GM20431 (cell line): ENCODE measurements around the gene CD82.

ENCODE experiments used
- in situ Hi-C: fragments of 300-500 bp; cut with MseI, MboI; formaldehyde crosslinking; loops from one replicate; pipeline ENCODE4 v1.15.0; 2020; ENCODE audit warnings: low sequenced_read_pairs; ENCODE audit not compliant: unreplicated experiment

CD82 gene

DNA sequence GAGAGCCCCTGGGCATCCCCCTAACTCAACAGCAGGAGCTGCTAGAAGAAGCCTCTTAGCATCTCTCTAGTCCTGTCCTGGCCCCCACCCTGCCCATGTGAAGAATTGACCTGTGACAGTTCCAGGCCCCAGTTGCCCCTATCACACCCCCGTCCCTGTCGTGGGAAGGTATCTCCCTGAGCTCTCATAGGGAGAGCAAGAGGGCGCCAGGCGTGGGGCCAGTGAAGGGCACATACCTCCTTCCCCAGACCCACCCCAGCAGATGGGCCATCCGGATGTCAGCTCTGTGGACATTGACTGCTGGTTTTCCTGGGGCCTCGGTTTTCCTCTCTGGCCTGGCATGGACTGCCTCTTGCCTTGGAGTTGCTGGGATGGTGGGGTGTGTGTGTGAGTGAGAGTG, 29.5 kb downstream of the CD82 start:
- in situ Hi-C loops = no loop called here

- in situ Hi-C loops = no loop called here
Observed at GRCh38 chr11:44595964-44596381, 30.5 kb downstream of the CD82 start.

GRCh38 chr11:44596525-44597276, 31.2 kb downstream of the CD82 start:
- in situ Hi-C loops = no loop called here

DNA sequence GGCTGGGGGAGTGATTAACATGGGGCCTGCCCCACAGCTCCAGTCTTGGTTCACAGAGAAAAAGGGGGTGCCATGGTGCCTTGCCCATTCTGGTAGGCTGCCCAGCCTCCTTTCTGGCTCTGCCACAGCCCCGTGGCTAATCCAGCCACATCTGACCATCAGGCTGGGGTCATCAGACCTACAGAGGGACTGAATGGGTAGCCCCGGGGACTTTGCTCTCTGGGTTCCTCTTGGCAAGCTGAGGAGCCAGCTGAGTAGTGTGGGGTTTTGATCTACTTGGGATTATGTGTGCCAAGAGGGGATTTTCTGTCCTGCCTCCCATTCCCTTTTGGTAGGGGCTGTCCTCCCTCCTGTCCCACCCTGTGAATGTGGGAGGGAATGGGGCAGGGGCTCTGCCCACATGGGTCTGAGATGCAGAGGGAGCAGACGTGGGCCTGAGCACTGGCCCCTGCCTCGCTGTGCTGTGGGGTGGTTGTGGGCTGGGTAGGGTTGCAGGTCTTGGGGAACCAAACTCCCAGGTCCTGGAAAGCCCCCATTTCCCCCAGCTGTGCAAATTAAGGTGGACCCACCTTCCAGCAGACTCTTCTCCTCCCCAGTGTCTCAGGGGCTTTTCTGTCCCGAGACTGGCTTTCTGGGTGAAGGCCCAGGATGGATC, 32.0 kb downstream of the CD82 start:
- in situ Hi-C loops = no loop called here

DNA sequence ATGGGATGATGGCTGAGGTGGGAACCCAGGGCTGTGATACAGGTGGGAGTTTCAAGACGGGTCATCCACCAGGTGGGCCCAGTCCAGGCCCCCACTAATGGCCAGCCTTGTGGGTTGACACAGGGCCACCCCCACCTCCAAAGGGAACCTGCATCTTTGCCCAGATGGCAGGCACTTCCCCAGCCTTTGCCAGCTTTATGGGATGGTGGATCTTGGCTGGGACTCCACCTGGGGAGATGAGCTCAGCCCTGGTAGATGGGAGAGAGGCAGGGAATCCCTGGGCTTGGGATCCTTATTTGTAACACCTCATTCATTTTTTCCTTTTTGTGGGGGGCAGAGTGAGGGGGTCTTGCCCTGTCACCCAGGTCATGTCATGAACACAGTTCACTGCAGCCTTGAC, 33.4 kb downstream of the CD82 start:
- in situ Hi-C loops = no loop called here

DNA sequence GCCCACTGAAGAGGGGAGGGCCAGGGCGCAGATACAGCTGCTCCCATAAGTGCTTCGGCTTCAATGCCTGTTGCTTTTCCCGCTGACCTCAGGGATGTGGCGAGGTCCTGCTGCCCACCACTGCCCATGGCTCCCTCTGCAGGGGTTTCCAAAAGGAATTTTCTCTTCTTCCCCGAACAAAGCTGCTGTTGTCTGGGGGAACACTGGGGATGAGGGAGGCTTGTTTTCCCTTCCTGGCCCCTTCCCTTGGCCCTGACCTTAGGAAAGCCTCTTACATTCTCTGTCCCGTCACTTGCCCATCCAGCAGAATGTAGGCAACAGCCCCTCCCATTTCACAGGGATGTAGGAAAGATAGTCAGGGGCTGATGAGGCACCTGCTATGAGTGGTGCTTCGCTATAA, 34.8 kb downstream of the CD82 start:
- in situ Hi-C loops = no loop called here

DNA sequence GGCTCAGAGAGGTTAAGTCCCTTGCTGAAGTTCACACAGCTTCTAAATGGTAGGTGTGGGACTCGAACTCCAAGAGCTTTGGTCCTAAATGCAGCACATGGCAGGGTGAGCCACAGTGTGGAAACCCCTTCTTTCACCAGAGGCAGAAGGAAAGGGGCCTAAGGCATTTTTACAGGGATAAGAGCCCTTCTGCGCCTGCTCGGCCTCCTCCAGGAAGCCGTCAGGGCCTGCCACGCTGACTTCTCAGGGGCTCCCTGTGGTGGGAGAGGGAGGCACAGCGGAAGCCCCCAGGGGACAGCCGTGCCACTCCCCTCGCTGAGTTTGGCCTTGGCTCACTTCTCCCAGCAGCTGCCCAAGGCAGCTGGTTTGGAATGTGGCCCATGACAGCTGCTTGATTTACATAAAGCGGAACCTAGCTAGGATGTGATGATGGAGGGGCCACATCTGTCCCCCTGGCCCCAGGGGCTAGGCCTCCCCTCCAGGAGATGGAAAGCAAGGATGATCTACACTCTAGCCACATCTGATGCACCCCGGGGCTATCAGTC, 35.4 kb downstream of the CD82 start:
- in situ Hi-C loops = no loop called here

GRCh38 chr11:44601471-44602370, 36.3 kb downstream of the CD82 start:
- in situ Hi-C loops = no loop called here

DNA sequence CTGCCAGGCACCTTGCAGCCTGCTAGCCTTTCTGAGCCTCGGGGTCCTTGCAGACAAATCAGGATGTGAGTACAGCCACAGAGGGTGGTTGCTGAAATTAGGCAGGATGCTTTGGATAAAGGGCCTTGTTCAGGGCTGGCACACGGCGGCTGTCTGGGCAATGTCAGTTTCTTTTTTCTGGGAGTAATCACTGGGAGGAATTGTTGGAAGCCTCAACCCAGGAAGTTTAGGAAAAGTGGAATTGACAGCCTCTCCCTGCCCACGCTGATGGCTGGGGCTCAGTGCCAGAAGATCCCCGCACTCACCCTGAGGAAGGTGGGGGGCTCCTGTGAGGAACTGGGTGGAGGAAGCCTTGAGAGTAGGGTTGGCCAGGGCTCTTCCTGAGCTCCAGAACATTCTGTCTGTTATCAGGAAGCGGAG, 37.4 kb downstream of the CD82 start:
- in situ Hi-C loops = no loop called here

- in situ Hi-C loops = no loop called here
Observed at GRCh38 chr11:44604171-44604581, 38.7 kb downstream of the CD82 start.

- in situ Hi-C loops = no loop called here
Observed at GRCh38 chr11:44605068-44605708, 39.7 kb downstream of the CD82 start.

DNA sequence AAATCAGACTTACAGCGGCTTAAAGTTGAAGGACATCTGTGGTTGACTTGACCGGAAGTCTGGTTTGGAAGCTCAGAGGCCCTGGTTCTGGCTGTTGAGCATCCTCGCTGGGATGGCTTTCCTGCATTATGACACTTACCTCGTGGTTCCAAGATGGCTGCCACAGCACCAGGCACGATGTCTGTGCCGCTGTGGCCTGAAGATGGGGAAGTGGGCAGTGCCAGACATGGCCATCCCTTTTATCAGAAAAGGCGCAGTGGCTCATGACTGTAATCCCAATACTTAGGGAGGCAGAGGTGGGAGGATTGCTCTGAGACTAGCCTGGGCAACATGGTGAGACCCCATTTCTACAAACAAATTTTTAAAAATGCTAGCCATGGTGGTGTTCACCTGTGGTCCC, 40.5 kb downstream of the CD82 start:
- in situ Hi-C loops = no loop called here

- in situ Hi-C loops = no loop called here
Observed at GRCh38 chr11:44606472-44606871, 41.0 kb downstream of the CD82 start.

DNA sequence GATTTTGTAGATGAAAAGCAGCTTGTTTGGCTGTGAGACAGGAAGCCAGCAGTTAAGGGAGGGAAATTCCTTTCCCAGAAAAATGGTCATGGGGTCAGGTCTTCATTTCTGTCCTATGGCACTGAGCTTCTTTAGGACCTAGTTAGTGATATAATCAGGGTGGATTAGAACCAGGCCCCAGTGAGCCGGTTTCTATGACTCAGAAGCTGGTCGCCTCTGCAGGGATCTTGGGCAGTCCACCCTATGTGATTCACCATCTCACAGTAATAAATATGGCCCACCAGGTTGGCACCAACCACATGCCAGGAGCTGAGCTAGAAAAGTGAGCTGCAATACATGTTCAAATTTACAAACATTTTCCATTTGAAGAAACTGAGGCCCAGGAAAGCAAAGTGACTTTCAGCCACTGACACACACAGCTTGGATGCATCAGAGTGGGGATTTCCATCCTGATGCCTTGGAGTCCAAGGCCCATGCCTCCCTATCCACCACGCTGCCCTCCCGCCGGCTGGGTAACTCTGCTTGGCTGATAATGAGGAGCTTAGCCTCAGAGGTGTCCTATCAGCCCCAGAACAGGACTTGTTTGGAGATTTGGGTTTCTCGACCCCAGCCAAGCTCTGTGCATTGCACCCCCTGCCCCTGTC, 42.0 kb downstream of the CD82 start:
- in situ Hi-C loops = no loop called here

- in situ Hi-C loops = no loop called here
Observed at GRCh38 chr11:44607987-44608386, 42.5 kb downstream of the CD82 start.

DNA sequence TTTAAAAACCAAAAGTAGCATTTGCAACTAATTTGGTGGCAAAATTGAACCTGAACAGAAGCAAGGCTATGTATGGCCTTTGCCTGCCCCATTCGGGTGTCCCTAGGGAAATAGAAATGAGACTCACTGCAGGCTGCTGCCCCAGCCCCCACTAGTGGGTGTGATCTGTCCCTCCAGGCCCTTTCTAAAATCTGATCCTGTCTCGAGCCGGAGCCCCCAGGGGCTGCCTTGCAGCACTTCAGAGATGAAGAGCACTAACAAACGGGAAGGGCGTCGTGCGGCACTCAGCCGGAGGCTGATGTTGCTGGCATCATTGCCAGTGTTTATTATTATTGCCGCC, 43.2 kb downstream of the CD82 start:
- in situ Hi-C loops = no loop called here

- in situ Hi-C loops = no loop called here
Observed at GRCh38 chr11:44608991-44609782, 43.7 kb downstream of the CD82 start.

- in situ Hi-C loops = loop anchor here (10.0 kb wide), 1 partner anchor 45 kb away; the partner anchor contains the start of gene CD82
Observed at GRCh38 chr11:44609783-44610155, 44.3 kb downstream of the CD82 start.
